A549 (cell line): ENCODE data around the gene CELSR1. TPM values are rescaled to one million over a fixed set of nuclear protein-coding genes. Genes with fewer than 3 reads are reported as not detected.

Source experiments
- ATAC-seq, 2 experiments: fragments of 200-7000 bp in 1 of 2; fragments of >200 bp in 1 of 2; cut with Nextera tagmentation in 1 of 2; cut with Tn5 transposase in 1 of 2; 3 replicates each; pipeline versions ENCODE4 v1.8.0 to v1.9.1; 2018 to 2020; ENCODE audit warnings: mild to moderate bottlenecking in 1 of 2, moderate library complexity in 1 of 2
- CTCF ChIA-PET: fragments of 300-600 bp; sonication (Branson Sonifier 250); formaldehyde crosslinking; extraction: SDS; loops from one replicate; lab custom pipeline; 2021; ENCODE audit warnings: antibody characterized with exemption, inconsistent platforms; lab: Yijun Ruan, JAX
- POLR2A ChIA-PET: fragments of 350-600 bp; formaldehyde crosslinking; extraction: SDS; loops from one replicate; lab custom pipeline; 2021; ENCODE audit warnings: antibody characterized with exemption, inconsistent platforms; lab: Yijun Ruan, JAX
- DNase-seq, 2 experiments: peaks; one replicate each; pipeline versions ENCODE4 v3.0.0 to v3.0.0-alpha.2; 2011 to 2016; ENCODE audit warnings: low read depth in 1 of 2, low spot score in 1 of 2
- FAIRE-seq: peaks from 2 replicates; lab custom pipeline; 2011; peaks lifted over from hg19 to GRCh38; lab: Jason Lieb, UNC
- H3K27ac ChIP-seq, 2 experiments: fragments of >200 bp; sonication (Bioruptor Twin); formaldehyde crosslinking; 3 replicates each; pipeline ENCODE4 v1.5.1; 2016 to 2017
- H3K4me1 ChIP-seq: fragments of >200 bp; sonication (Bioruptor Twin); formaldehyde crosslinking; 3 replicates; pipeline ENCODE4 v1.6.1; 2016
- H3K4me2 ChIP-seq: fragments of >200 bp; sonication (Bioruptor Twin); formaldehyde crosslinking; 3 replicates; pipeline ENCODE4 v1.6.1; 2016
- H3K4me3 ChIP-seq: fragments of >200 bp; sonication (Bioruptor Twin); formaldehyde crosslinking; 3 replicates; pipeline ENCODE4 v1.5.1; 2016
- H3K9me3 ChIP-seq: fragments of >200 bp; sonication (Bioruptor Twin); formaldehyde crosslinking; 3 replicates; pipeline ENCODE4 v1.6.1; 2016
- ATOH8 ChIP-seq: fragments of 250-450 bp; sonication (Bioruptor Pico); IDR thresholded peaks from 2 replicates; pipeline ENCODE4 v1.5.0; 2020; ENCODE audit warnings: low read depth, mild to moderate bottlenecking, moderate library complexity
- BCL3 ChIP-seq: fragments of >200 bp; sonication (Bioruptor Twin); formaldehyde crosslinking; IDR thresholded peaks from 3 replicates; pipeline ENCODE4 v1.6.1; 2016
- BHLHE40 ChIP-seq: IDR thresholded peaks from 2 replicates; pipeline ENCODE4 v1.6.1; 2012; ENCODE audit warnings: low read depth, low read length, inconsistent platforms
- CHD2 ChIP-seq: fragments of 150-350 bp; IDR thresholded peaks from 2 replicates; pipeline ENCODE4 v1.6.1; 2014; ENCODE audit warnings: low read length; ENCODE audit not compliant: partially characterized antibody
- CHD4 ChIP-seq: fragments of 200-600 bp; sonication (generic); IDR thresholded peaks from 2 replicates; pipeline ENCODE4 v1.6.1; 2016; ENCODE audit warnings: antibody characterized with exemption, mild to moderate bottlenecking, borderline replicate concordance
- CTCF ChIP-seq: fragments of >200 bp; sonication (Bioruptor Twin); formaldehyde crosslinking; IDR thresholded peaks from 3 replicates; pipeline ENCODE4 v1.5.1; 2016
- EHF ChIP-seq: fragments of 250-450 bp; sonication (Bioruptor Pico); IDR thresholded peaks from 2 replicates; pipeline ENCODE4 v1.5.0; 2020; ENCODE audit warnings: mild to moderate bottlenecking
- EP300 ChIP-seq, 2 experiments: fragments of >200 bp; sonication (Bioruptor Twin); formaldehyde crosslinking; IDR thresholded peaks; 2 replicates in 1 of 2; 3 replicates in 1 of 2; pipeline ENCODE4 v1.6.1; 2016 to 2017
- HES2 ChIP-seq: fragments of >200 bp; sonication (Bioruptor Twin); formaldehyde crosslinking; IDR thresholded peaks from 2 replicates; pipeline ENCODE4 v1.6.1; 2016
- HEYL ChIP-seq: fragments of 250-450 bp; sonication (Bioruptor Pico); IDR thresholded peaks from 2 replicates; pipeline ENCODE4 v1.8.0; 2021; ENCODE audit warnings: mild to moderate bottlenecking, moderate library complexity
- HOXB13 ChIP-seq: fragments of 250-450 bp; sonication (Bioruptor Pico); IDR thresholded peaks from 2 replicates; pipeline ENCODE4 v1.5.0; 2020; ENCODE audit warnings: low read depth, mild to moderate bottlenecking, moderate library complexity
- HOXB5 ChIP-seq: fragments of 250-450 bp; sonication (Bioruptor Pico); IDR thresholded peaks from 2 replicates; pipeline ENCODE4 v1.5.0; 2020; ENCODE audit warnings: mild to moderate bottlenecking, moderate library complexity
- JUNB ChIP-seq: fragments of >200 bp; sonication (Bioruptor Twin); formaldehyde crosslinking; IDR thresholded peaks from 2 replicates; pipeline ENCODE4 v1.6.1; 2016
- KDM1A ChIP-seq: fragments of 200-600 bp; sonication (generic); IDR thresholded peaks from 2 replicates; pipeline ENCODE4 v1.6.1; 2016; ENCODE audit warnings: low read depth, mild to moderate bottlenecking
- KDM5A ChIP-seq: fragments of 200-600 bp; sonication (generic); IDR thresholded peaks from 2 replicates; pipeline ENCODE4 v1.6.1; 2016; ENCODE audit warnings: antibody characterized with exemption, mild to moderate bottlenecking
- MAFK ChIP-seq: fragments of 450-650 bp; IDR thresholded peaks from 2 replicates; pipeline ENCODE4 v1.6.1; 2014; ENCODE audit not compliant: partially characterized antibody
- MAZ ChIP-seq: fragments of 150-350 bp; IDR thresholded peaks from 2 replicates; pipeline ENCODE4 v1.6.1; 2014; ENCODE audit warnings: antibody characterized with exemption, low read depth, low read length, borderline replicate concordance
- MYC ChIP-seq: IDR thresholded peaks from 2 replicates; pipeline ENCODE4 v1.6.1; 2012; ENCODE audit warnings: mild to moderate bottlenecking, inconsistent platforms, low read length, improper control_type of control experiment, borderline replicate concordance
- NPAS2 ChIP-seq: fragments of 250-450 bp; sonication (Bioruptor Pico); IDR thresholded peaks from 2 replicates; pipeline ENCODE4 v1.8.0; 2022; ENCODE audit warnings: mild to moderate bottlenecking, moderate library complexity, borderline replicate concordance
- RAD21 ChIP-seq, 2 experiments: fragments of >200 bp in 1 of 2; sonication (Bioruptor Twin) in 1 of 2; formaldehyde crosslinking in 1 of 2; IDR thresholded peaks in 1 of 2; conservative IDR thresholded peaks in 1 of 2; 2 replicates in 1 of 2; 3 replicates in 1 of 2; pipeline ENCODE4 v1.6.1; 2012 to 2018; ENCODE audit warnings: inconsistent platforms in 1 of 2
- RARB ChIP-seq: fragments of 250-450 bp; sonication (Bioruptor Pico); IDR thresholded peaks from 2 replicates; pipeline ENCODE4 v1.8.0; 2021; ENCODE audit warnings: mild to moderate bottlenecking, moderate library complexity
- RFX5 ChIP-seq: fragments of 450-650 bp; IDR thresholded peaks from 2 replicates; pipeline ENCODE4 v1.7.1; 2014; ENCODE audit warnings: antibody characterized with exemption, mild to moderate bottlenecking, moderate library complexity
- TP53 ChIP-seq: fragments of 250-450 bp; sonication (Bioruptor Pico); IDR thresholded peaks from 2 replicates; pipeline ENCODE4 v1.5.0; 2021; ENCODE audit warnings: mild to moderate bottlenecking, moderate library complexity
- USF2 ChIP-seq: fragments of 450-650 bp; IDR thresholded peaks from 2 replicates; pipeline ENCODE4 v1.6.1; 2014; ENCODE audit warnings: antibody characterized with exemption
- ZC3H11A ChIP-seq: fragments of 450-650 bp; IDR thresholded peaks from 2 replicates; pipeline ENCODE4 v1.6.1; 2014; ENCODE audit warnings: antibody characterized with exemption, mild to moderate bottlenecking
- ZNF302 ChIP-seq: fragments of 250-450 bp; sonication (Bioruptor Pico); IDR thresholded peaks from 2 replicates; pipeline ENCODE4 v1.9.0; 2021; ENCODE audit warnings: inconsistent platforms, mild to moderate bottlenecking, moderate library complexity
- WGBS: methylation state at CpG from one replicate; pipeline ENCODE4 v1.1.6; 2017; ENCODE audit errors: missing lambda C conversion rate; 5-methylcytosine and 5-hydroxymethylcytosine counted together
- polyA plus RNA-seq, 4 experiments: library from polyadenylated mRNA; depleted of rRNA in 3 of 4; stranded (reverse); fragments of >200 nt; fragmentation: RNase III in 1 of 4; extraction: RNeasy Plus Mini Kit Qiagen cat#74134 plus additional on column Dnase treatment in 1 of 4; gene quantifications; 2 replicates in 3 of 4; 3 replicates in 1 of 4; pipeline ENCODE4 v1.2.3, GENCODE V29; 2011 to 2017
- TF ChIP-seq, protein P1 (sequence below): fragments of 200-600 bp; sonication (generic); IDR thresholded peaks from 2 replicates; pipeline ENCODE4 v1.6.1; 2016; ENCODE audit warnings: antibody characterized with exemption, mild to moderate bottlenecking, moderate library complexity
- TF ChIP-seq, protein P2 (sequence below): IDR thresholded peaks from 2 replicates; pipeline ENCODE4 v1.6.1; 2012
- TF ChIP-seq, protein P3 (sequence below): IDR thresholded peaks from 2 replicates; pipeline ENCODE4 v1.6.1; 2012

CELSR1 gene
- polyA plus RNA-seq, 2 of the 4 experiments (the other 2 are of a cell fraction), result 15.3 to 31.8 TPM

- TF ChIP-seq RARB (CRISPR knock-in tag), result no peak
- TF ChIP-seq ZNF302 (CRISPR knock-in tag), result no peak
- TF ChIP-seq, protein P1, sequence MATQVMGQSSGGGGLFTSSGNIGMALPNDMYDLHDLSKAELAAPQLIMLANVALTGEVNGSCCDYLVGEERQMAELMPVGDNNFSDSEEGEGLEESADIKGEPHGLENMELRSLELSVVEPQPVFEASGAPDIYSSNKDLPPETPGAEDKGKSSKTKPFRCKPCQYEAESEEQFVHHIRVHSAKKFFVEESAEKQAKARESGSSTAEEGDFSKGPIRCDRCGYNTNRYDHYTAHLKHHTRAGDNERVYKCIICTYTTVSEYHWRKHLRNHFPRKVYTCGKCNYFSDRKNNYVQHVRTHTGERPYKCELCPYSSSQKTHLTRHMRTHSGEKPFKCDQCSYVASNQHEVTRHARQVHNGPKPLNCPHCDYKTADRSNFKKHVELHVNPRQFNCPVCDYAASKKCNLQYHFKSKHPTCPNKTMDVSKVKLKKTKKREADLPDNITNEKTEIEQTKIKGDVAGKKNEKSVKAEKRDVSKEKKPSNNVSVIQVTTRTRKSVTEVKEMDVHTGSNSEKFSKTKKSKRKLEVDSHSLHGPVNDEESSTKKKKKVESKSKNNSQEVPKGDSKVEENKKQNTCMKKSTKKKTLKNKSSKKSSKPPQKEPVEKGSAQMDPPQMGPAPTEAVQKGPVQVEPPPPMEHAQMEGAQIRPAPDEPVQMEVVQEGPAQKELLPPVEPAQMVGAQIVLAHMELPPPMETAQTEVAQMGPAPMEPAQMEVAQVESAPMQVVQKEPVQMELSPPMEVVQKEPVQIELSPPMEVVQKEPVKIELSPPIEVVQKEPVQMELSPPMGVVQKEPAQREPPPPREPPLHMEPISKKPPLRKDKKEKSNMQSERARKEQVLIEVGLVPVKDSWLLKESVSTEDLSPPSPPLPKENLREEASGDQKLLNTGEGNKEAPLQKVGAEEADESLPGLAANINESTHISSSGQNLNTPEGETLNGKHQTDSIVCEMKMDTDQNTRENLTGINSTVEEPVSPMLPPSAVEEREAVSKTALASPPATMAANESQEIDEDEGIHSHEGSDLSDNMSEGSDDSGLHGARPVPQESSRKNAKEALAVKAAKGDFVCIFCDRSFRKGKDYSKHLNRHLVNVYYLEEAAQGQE, result no peak
- TF ChIP-seq RFX5, result no peak
- TF ChIP-seq EP300 (IDR thresholded peaks at IDR 0.05), result no peak
- TF ChIP-seq JUNB, result no peak
- no peak for TF ChIP-seq CHD2
- no peak for TF ChIP-seq MAZ
- TF ChIP-seq USF2, result no peak
- TF ChIP-seq HEYL (CRISPR knock-in tag), result no peak
- no peak for TF ChIP-seq CHD4
- no peak for TF ChIP-seq NPAS2 (CRISPR knock-in tag)
- TF ChIP-seq TP53, result no peak
- TF ChIP-seq EHF (CRISPR knock-in tag), result no peak
- no peak for TF ChIP-seq BCL3
- TF ChIP-seq RAD21 (conservative IDR thresholded peaks at IDR 0.05 in 1 of 2, IDR thresholded peaks at IDR 0.05 in 1 of 2), result no peak
- TF ChIP-seq HOXB13 (CRISPR knock-in tag), result no peak
- no peak for TF ChIP-seq HES2
- FAIRE-seq (no peak), DNase-seq (no peak), ATAC-seq (no peak)
- Histone ChIP-seq H3K4me1 (peaks cover 41% of the 10 kb centered on the region), H3K27ac (peak overlapping the region in 1 of 2 experiments; percentile 87; a peak in 3 of 6 replicates), H3K4me2 (no peak overlapping the region), H3K4me3 (no peak overlapping the region), H3K9me3 (no peaks in the 10 kb centered on the region)
- ChIA-PET CTCF (interaction anchor here (0.8 to 1.9 kb wide), 2 partner anchors 33 to 132 kb away, joined by 3 to 4 read pairs; no protein-coding TSS in a partner anchor), POLR2A (no interaction called here)
- 90% methylated on average over 12 of the region's 12 CpGs for WGBS
These were observed 37.6 kb downstream of the CELSR1 start for GRCh38 chr22:46499805-46500189.

GRCh38 chr22:46491946-46492345 is 45.5 kb downstream of the CELSR1 start:
- TF ChIP-seq, protein P2, sequence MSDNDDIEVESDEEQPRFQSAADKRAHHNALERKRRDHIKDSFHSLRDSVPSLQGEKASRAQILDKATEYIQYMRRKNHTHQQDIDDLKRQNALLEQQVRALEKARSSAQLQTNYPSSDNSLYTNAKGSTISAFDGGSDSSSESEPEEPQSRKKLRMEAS, result no peak
- TF ChIP-seq ZC3H11A (no peak), HOXB5 (CRISPR knock-in tag) (no peak), KDM5A (no peak), TP53 (no peak), KDM1A (no peak), RAD21 (conservative IDR thresholded peaks at IDR 0.05 in 1 of 2, IDR thresholded peaks at IDR 0.05 in 1 of 2) (no peak), HEYL (CRISPR knock-in tag) (no peak), CTCF (no peak), ATOH8 (no peak), MAFK (no peak), MYC (no peak), BHLHE40 (no peak)
- TF ChIP-seq, protein P3, sequence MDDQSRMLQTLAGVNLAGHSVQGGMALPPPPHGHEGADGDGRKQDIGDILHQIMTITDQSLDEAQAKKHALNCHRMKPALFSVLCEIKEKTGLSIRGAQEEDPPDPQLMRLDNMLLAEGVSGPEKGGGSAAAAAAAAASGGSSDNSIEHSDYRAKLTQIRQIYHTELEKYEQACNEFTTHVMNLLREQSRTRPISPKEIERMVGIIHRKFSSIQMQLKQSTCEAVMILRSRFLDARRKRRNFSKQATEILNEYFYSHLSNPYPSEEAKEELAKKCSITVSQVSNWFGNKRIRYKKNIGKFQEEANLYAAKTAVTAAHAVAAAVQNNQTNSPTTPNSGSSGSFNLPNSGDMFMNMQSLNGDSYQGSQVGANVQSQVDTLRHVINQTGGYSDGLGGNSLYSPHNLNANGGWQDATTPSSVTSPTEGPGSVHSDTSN, result no peak
- TF ChIP-seq, all 56 proteins: peak for 0
- ChIA-PET CTCF (no interaction called here), POLR2A (no interaction called here)
- no peak for DNase-seq
- Histone ChIP-seq H3K4me2 (no peak overlapping the region), H3K9me3 (no peaks in the 10 kb centered on the region), H3K27ac (no peak overlapping the region), H3K4me3 (no peak overlapping the region), H3K4me1 (peaks cover 24% of the 10 kb centered on the region)
- no peak for ATAC-seq
- no peak for FAIRE-seq
- WGBS, result 86% methylated on average over 11 of the region's 11 CpGs
